ENCODE measurements around the gene CREM. TPM values are rescaled to one million over a fixed set of nuclear protein-coding genes. Genes with fewer than 3 reads are reported as not detected.

The CREM gene
- total RNA-seq, 1 experiment from 2014 or later: 30.2 TPM

DNA sequence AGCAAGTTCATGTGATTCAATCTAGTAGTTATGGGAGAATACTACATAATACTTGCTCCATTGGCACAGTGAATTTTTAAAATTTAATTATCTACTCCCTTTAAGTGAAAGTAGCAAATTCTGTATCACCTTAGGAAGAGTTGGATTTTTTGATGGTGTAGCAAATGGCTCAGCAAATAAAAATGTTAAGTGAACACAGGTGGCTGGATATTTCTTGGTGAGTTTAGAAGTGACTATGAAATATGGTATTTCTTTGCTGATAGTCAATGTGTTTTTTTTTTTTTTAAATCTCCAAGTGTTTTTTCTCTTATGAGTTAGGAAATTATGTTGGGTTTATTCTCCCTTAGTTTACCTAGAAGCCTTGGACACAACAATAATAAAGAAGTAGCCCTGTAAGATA lies 67.8 kb downstream of the CREM start:
- Mint-ChIP-seq H3K4me3 (ENCODE audit: unreplicated experiment) (no peak overlapping the region), H3K27me3 (ENCODE audit: insufficient read depth, unreplicated experiment) (no peaks in the 10 kb centered on the region), H3K27ac (ENCODE audit: low read depth, unreplicated experiment) (peak overlapping the region; percentile 92), H3K36me3 (ENCODE audit: insufficient read depth, unreplicated experiment) (no peaks in the 10 kb centered on the region), H3K4me1 (ENCODE audit: insufficient read depth, unreplicated experiment) (peaks cover 14% of the 10 kb centered on the region), H3K9me3 (ENCODE audit: unreplicated experiment) (no peaks in the 10 kb centered on the region)
- ChIA-PET CTCF (interaction anchor here (0.9 to 2.1 kb wide), 4 partner anchors 9 to 103 kb away, joined by 4 to 32 read pairs (median 10); partner anchors contain the start of gene CREM), POLR2A (interaction anchor here (1.6 to 2.5 kb wide), 2 partner anchors 10 to 65 kb away, joined by 4 to 11 read pairs; no protein-coding TSS in a partner anchor)
- TF ChIP-seq, protein P1, sequence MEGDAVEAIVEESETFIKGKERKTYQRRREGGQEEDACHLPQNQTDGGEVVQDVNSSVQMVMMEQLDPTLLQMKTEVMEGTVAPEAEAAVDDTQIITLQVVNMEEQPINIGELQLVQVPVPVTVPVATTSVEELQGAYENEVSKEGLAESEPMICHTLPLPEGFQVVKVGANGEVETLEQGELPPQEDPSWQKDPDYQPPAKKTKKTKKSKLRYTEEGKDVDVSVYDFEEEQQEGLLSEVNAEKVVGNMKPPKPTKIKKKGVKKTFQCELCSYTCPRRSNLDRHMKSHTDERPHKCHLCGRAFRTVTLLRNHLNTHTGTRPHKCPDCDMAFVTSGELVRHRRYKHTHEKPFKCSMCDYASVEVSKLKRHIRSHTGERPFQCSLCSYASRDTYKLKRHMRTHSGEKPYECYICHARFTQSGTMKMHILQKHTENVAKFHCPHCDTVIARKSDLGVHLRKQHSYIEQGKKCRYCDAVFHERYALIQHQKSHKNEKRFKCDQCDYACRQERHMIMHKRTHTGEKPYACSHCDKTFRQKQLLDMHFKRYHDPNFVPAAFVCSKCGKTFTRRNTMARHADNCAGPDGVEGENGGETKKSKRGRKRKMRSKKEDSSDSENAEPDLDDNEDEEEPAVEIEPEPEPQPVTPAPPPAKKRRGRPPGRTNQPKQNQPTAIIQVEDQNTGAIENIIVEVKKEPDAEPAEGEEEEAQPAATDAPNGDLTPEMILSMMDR (IDR thresholded peaks at IDR 0.05; ENCODE audit: unreplicated experiment): no peak
- intact Hi-C loops (cut with micrococcal nuclease): no loop called here
- no peak for DNase-seq (ENCODE audit: unreplicated experiment)
- no TSS peak for BruUV-seq (replicated peaks)

DNA sequence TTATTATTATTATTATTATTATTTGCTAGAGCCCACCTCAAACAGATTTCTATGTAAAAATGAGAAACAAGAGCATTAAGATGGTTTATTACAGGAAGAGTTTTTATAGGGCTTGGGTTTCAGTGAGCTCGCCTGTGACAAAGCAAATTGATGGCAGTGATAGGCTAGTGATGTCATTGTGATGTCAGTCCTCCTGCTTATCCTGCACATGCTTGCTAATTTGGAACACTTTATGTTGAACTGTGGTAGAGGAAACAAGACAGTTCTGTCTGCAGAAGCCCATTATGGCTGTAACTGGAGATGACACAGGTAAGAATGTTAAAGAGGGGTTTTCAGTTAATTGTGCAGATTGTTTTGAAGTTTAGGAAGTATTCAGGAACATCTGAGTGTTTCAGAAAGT lies 68.3 kb downstream of the CREM start:
- Mint-ChIP-seq H3K27ac (ENCODE audit: low read depth, unreplicated experiment) (peak overlapping the region; percentile 92), H3K9me3 (ENCODE audit: unreplicated experiment) (no peaks in the 10 kb centered on the region), H3K4me1 (ENCODE audit: insufficient read depth, unreplicated experiment) (peaks cover 14% of the 10 kb centered on the region), H3K4me3 (ENCODE audit: unreplicated experiment) (peak overlapping the region; percentile 76), H3K36me3 (ENCODE audit: insufficient read depth, unreplicated experiment) (no peaks in the 10 kb centered on the region), H3K27me3 (ENCODE audit: insufficient read depth, unreplicated experiment) (no peaks in the 10 kb centered on the region)
- BruUV-seq (replicated peaks): no TSS peak
- POLR2A ChIA-PET: interaction anchor here (1.6 to 2.5 kb wide), 4 partner anchors 10 to 68 kb away, joined by 4 to 45 read pairs (median 8); partner anchors contain the start of gene CREM
- TF ChIP-seq, protein P1 (IDR thresholded peaks at IDR 0.05; ENCODE audit: unreplicated experiment): no peak
- DNase-seq (ENCODE audit: unreplicated experiment): no peak
- CTCF ChIA-PET: interaction anchor here (0.7 to 2.1 kb wide), 13 partner anchors 9 to 238 kb away, joined by 3 to 32 read pairs (median 4); partner anchors contain the start of gene CREM
- intact Hi-C loops (cut with micrococcal nuclease): no loop called here

DNA sequence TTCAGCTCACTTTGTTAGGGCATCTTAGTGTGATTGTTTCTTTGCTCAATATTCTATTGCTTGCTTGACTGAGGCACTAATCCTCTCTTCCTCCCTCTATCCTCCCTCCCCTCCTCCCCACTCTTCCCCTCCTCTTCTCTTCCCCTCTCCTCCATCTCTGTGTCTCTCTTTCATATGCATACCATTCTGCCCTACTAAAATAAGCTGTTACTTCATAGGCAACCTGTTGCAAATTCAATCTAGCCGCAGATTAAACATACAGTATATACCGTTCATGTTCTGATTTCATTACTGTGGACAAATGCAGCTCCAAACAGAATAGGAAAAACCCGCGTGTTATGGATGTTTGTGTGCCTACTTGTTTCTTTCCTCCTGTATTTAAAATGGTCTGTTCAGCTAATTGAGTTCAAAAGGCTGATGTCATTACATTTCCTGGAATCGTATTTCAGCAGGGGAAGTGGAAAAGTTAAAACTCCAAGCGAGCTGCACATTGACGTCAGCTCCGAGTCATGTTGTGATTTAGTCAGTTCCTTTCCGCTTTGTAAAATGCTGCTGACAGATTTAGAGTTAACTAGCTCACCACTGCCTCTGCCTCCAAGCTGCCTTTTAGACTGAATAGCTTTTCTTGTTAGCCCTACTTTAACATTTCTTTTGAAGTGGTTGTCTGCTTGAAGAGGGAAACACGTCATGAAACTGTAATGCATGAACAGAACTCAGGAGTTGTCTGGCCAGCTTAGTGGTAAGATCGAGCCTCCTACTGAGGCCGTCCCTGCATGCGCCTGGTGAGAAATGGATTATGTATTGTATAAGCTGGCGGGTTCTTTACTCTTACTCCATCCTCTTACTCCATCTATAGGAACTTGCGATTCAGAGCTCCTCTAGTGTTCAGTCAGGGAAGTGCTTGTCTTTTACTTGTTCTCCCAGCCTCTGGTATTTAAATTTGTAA lies 69.0 kb downstream of the CREM start:
- ChIA-PET CTCF (interaction anchor here (0.6 to 2.1 kb wide), 40 partner anchors 9 to 1684 kb away, joined by 3 to 32 read pairs (median 4); partner anchors contain the start of gene CREM), POLR2A (interaction anchor here (0.5 to 2.5 kb wide), 16 partner anchors 8 to 1473 kb away, joined by 3 to 45 read pairs (median 4); partner anchors contain the start of gene CREM)
- H3K27me3 Mint-ChIP-seq (ENCODE audit: insufficient read depth, unreplicated experiment): no peaks in the 10 kb centered on the region
- peaks cover 14% of the 10 kb centered on the region for H3K4me1 Mint-ChIP-seq (ENCODE audit: insufficient read depth, unreplicated experiment)
- no peaks in the 10 kb centered on the region for H3K9me3 Mint-ChIP-seq (ENCODE audit: unreplicated experiment)
- no peaks in the 10 kb centered on the region for H3K36me3 Mint-ChIP-seq (ENCODE audit: insufficient read depth, unreplicated experiment)
- H3K27ac Mint-ChIP-seq (ENCODE audit: low read depth, unreplicated experiment): peak overlapping the region; percentile 92
- TF ChIP-seq, protein P1 (IDR thresholded peaks at IDR 0.05; ENCODE audit: unreplicated experiment): peak; percentile 80
- peak; percentile 82 for DNase-seq (ENCODE audit: unreplicated experiment)
- BruUV-seq (replicated peaks): TSS peak; percentile 62
- intact Hi-C loops (cut with micrococcal nuclease): loop anchor here (1.0 kb wide), 1 partner anchor 68 kb away; no protein-coding TSS in a partner anchor
- H3K4me3 Mint-ChIP-seq (ENCODE audit: unreplicated experiment): peak overlapping the region; percentile 76

DNA sequence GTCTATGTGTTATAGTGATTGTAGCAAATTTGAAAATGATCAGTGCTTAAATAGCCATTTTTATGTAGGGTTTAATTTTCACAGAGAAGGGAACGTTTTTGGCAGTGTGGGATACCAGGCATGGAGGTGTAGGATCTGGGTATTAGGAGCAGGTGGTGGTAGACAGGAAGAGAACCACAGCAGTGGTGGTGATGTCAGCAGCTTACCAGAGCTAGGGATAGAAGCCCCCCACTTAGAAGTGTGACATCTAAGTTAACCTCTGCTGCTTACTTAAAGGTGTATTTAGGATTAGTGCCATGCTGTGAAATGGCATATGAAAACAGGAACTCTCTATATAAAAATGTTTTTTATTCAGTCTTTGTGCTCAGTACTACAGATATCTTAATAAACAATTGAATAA lies 73.8 kb downstream of the CREM start:
- Mint-ChIP-seq H3K27me3 (ENCODE audit: insufficient read depth, unreplicated experiment) (no peaks in the 10 kb centered on the region), H3K9me3 (ENCODE audit: unreplicated experiment) (no peaks in the 10 kb centered on the region), H3K4me3 (ENCODE audit: unreplicated experiment) (no peak overlapping the region), H3K27ac (ENCODE audit: low read depth, unreplicated experiment) (no peak overlapping the region), H3K4me1 (ENCODE audit: insufficient read depth, unreplicated experiment) (peaks cover 6% of the 10 kb centered on the region), H3K36me3 (ENCODE audit: insufficient read depth, unreplicated experiment) (peaks cover 6% of the 10 kb centered on the region)
- ChIA-PET CTCF (no interaction called here), POLR2A (no interaction called here)
- TF ChIP-seq, protein P1 (IDR thresholded peaks at IDR 0.05; ENCODE audit: unreplicated experiment): no peak
- DNase-seq (ENCODE audit: unreplicated experiment): no peak
- BruUV-seq (replicated peaks): no TSS peak
- intact Hi-C loops (cut with micrococcal nuclease): no loop called here

Data from MCF 10A (cell line).